ENCODE measurements around the gene ZNF692.

DNA sequence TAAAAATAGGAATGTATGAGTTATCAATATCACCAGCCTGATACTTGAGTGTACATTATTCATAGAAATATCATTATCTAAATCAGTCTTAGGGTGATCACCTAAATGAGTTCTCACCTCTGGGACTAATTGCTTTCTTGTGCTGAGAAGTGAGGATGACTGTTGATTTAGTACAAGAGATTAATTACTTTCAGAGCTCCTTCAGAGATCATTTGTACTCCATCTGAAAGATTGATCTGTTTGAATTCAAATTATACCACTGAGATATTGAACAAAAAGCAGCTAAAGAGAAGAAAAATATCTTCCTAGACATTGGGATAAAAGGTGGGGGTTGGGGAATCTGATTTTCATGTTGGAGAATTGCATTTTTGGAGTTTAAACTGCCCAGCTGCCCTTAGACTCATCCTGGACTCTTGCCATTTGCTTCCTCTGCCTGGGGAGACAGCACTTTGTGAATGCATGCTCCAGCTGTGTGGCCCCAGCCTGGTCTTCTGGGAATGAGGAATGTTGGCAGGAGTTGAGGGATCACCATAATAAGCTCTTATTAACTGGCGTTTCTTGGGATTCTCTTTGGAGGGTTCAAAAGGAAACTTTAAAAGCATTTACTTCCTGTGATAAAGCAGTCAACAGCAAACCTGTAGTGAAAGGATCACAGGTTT, 27.5 kb upstream of the ZNF692 start:
- TF ChIP-seq, protein P1, sequence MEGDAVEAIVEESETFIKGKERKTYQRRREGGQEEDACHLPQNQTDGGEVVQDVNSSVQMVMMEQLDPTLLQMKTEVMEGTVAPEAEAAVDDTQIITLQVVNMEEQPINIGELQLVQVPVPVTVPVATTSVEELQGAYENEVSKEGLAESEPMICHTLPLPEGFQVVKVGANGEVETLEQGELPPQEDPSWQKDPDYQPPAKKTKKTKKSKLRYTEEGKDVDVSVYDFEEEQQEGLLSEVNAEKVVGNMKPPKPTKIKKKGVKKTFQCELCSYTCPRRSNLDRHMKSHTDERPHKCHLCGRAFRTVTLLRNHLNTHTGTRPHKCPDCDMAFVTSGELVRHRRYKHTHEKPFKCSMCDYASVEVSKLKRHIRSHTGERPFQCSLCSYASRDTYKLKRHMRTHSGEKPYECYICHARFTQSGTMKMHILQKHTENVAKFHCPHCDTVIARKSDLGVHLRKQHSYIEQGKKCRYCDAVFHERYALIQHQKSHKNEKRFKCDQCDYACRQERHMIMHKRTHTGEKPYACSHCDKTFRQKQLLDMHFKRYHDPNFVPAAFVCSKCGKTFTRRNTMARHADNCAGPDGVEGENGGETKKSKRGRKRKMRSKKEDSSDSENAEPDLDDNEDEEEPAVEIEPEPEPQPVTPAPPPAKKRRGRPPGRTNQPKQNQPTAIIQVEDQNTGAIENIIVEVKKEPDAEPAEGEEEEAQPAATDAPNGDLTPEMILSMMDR (IDR thresholded peaks at IDR 0.05; ENCODE audit: low read depth, low read length, poor library complexity, severe bottlenecking): no peak
- TF ChIP-seq EZH2phosphoT487 (IDR thresholded peaks at IDR 0.05; ENCODE audit: borderline replicate concordance, low read length): no peak

Data from DOHH2 (cell line).